Muscle layer of colon (tissue), 2 donors: ENCODE data around the gene SLC13A3.

ENCODE experiments used
- H3K27ac ChIP-seq: one replicate; pipeline ENCODE4 v1.7.0; 2013; ENCODE audit warnings: low read depth, mild to moderate bottlenecking, low read length, moderate library complexity
- H3K27me3 ChIP-seq, 2 donors: one replicate each; pipeline ENCODE4 v1.7.0; 2013; ENCODE audit warnings: low read length in 2 of 2, mild to moderate bottlenecking in 2 of 2; ENCODE audit not compliant: insufficient read depth in 2 of 2, control insufficient read depth in 1 of 2
- H3K36me3 ChIP-seq: one replicate; pipeline ENCODE4 v1.7.0; 2013; ENCODE audit warnings: mild to moderate bottlenecking, low read length; ENCODE audit not compliant: insufficient read depth
- H3K4me1 ChIP-seq: one replicate; pipeline ENCODE4 v1.7.0; 2013; ENCODE audit warnings: mild to moderate bottlenecking, low read length; ENCODE audit not compliant: insufficient read depth
- H3K4me3 ChIP-seq, 2 donors: one replicate each; pipeline ENCODE4 v1.7.0; 2013; ENCODE audit warnings: low read length in 2 of 2, low read depth in 1 of 2, mild to moderate bottlenecking in 1 of 2, moderate library complexity in 1 of 2
- H3K9ac ChIP-seq: one replicate; pipeline ENCODE4 v1.7.0; 2013; ENCODE audit warnings: low read length
- H3K9me3 ChIP-seq: one replicate; pipeline ENCODE4 v1.7.0; 2013; ENCODE audit warnings: mild to moderate bottlenecking, low read length
- donor health status: abdominal sarcoma.
- donor health status: Adenocarcinoma of cecum.

Gene SLC13A3

GRCh38 chr20:46627234-46627633, 24.0 kb downstream of the SLC13A3 start:
- no peaks in the 10 kb centered on the region for H3K27me3 ChIP-seq
- no peaks in the 10 kb centered on the region for H3K4me1 ChIP-seq
- H3K36me3 ChIP-seq, result no peaks in the 10 kb centered on the region
- H3K27ac ChIP-seq, result no peak overlapping the region
- H3K9ac ChIP-seq, result no peak overlapping the region
- no peak overlapping the region for H3K4me3 ChIP-seq
- no peaks in the 10 kb centered on the region for H3K9me3 ChIP-seq

DNA sequence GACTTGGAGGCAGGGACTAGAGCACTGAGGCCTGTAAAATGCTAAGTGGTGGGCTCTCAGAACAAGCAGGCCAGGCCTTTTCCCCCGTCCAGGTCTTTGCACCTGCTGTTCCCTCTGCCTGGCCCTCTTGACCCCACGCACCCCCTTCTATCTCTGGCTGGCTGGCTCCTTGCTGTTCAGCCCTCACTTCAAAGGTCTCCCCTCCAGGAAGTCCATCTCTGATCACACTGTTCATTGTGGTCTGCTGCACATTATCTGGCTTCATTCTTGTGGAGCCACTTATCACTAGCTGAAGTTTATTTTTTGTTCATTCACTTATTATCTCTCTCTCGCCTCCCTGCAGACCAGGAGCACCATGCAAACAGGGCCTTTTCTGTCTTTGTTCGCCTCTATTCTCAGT, 24.5 kb downstream of the SLC13A3 start:
- Histone ChIP-seq H3K4me1 (no peaks in the 10 kb centered on the region), H3K27me3 (no peaks in the 10 kb centered on the region), H3K36me3 (no peaks in the 10 kb centered on the region), H3K9ac (no peak overlapping the region), H3K27ac (no peak overlapping the region), H3K4me3 (no peak overlapping the region), H3K9me3 (no peaks in the 10 kb centered on the region)

DNA sequence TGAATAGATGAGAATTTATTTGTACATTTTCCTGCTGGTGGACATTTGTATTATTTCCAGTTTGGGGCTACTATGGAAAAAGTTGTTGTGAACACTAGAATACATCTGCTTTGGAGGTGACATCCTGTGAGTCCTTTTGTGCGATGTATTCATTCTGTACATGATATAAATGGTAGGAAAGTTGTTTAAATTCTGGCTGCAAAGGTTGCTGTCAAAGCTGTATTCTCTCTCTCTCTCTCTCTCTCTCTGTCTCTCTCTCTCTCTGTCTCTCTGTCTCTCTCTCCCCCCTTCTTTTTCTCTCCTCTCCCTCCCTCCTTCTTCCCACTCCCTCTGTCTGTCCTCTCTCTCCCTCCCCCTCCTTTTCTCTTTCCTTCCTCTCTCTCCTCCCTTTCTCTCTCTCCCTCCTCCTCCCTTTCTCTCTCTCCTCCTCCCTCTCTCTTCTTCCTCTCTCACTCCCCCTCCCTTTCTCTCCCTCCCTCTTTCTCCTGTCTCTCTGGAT, 25.3 kb downstream of the SLC13A3 start:
- Histone ChIP-seq H3K27ac (no peak overlapping the region), H3K9ac (no peak overlapping the region), H3K4me3 (no peak overlapping the region), H3K4me1 (no peaks in the 10 kb centered on the region), H3K36me3 (no peaks in the 10 kb centered on the region), H3K9me3 (no peaks in the 10 kb centered on the region), H3K27me3 (no peaks in the 10 kb centered on the region)

DNA sequence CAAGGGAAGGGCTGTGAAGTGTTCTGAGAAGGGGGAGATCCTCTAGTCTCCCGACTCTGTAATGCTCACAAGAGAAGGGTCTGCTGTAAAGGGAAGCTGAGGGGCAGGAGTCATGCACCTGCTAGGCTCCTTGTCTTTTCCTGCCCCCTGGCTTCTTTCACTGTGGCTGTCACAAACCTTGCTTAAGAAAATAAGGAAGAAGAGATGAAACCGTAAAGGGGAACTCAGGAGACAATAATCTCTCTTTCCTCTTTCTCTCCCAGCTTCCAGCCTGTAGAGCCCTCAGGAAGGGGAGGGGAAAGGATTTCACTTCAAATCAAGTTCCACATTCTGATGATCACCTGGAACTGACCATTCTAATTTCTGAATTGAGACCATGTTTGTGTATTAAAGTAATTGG, 26.3 kb downstream of the SLC13A3 start:
- Histone ChIP-seq H3K9me3 (no peaks in the 10 kb centered on the region), H3K27me3 (no peaks in the 10 kb centered on the region), H3K9ac (no peak overlapping the region), H3K36me3 (no peaks in the 10 kb centered on the region), H3K27ac (no peak overlapping the region), H3K4me3 (no peak overlapping the region), H3K4me1 (no peaks in the 10 kb centered on the region)

- no peaks in the 10 kb centered on the region for H3K36me3 ChIP-seq
- H3K27ac ChIP-seq, result no peak overlapping the region
- no peak overlapping the region for H3K4me3 ChIP-seq
- H3K9ac ChIP-seq, result no peak overlapping the region
- no peaks in the 10 kb centered on the region for H3K9me3 ChIP-seq
- no peaks in the 10 kb centered on the region for H3K4me1 ChIP-seq
- H3K27me3 ChIP-seq, result no peaks in the 10 kb centered on the region
These were observed 29.1 kb downstream of the SLC13A3 start for GRCh38 chr20:46622165-46622564.

- H3K27ac ChIP-seq, result no peak overlapping the region
- H3K9me3 ChIP-seq, result no peaks in the 10 kb centered on the region
- H3K4me3 ChIP-seq, result no peak overlapping the region
- no peaks in the 10 kb centered on the region for H3K36me3 ChIP-seq
- H3K27me3 ChIP-seq, result no peaks in the 10 kb centered on the region
- H3K9ac ChIP-seq, result no peak overlapping the region
- no peaks in the 10 kb centered on the region for H3K4me1 ChIP-seq
These were observed 29.8 kb downstream of the SLC13A3 start for GRCh38 chr20:46621492-46621891.

GRCh38 chr20:46619445-46619844, 31.8 kb downstream of the SLC13A3 start:
- H3K27me3 ChIP-seq, result no peaks in the 10 kb centered on the region
- H3K9ac ChIP-seq, result no peak overlapping the region
- no peaks in the 10 kb centered on the region for H3K36me3 ChIP-seq
- H3K4me3 ChIP-seq, result no peak overlapping the region
- H3K27ac ChIP-seq, result no peak overlapping the region
- no peaks in the 10 kb centered on the region for H3K4me1 ChIP-seq
- no peaks in the 10 kb centered on the region for H3K9me3 ChIP-seq

GRCh38 chr20:46618316-46619100, 32.8 kb downstream of the SLC13A3 start:
- Histone ChIP-seq H3K27me3 (no peaks in the 10 kb centered on the region), H3K36me3 (no peaks in the 10 kb centered on the region)

DNA sequence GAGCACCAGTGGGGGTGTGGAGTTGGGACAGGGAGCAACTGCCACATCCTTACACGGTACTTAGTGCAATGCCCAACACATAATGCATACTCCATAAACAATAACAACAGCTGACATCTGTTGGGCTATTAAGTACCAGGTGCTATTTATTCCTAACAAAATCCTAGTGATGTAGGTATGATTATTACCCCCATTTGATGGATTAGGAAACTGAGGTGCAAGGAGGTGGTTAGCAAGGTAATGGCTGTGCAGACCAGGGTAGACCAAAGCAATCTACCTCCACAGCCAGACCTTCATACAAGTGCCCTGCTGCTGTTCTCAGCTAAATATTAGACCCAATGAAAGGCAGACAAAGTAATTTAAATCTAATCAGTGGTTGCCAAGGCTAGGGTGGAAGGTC, 36.8 kb downstream of the SLC13A3 start:
- H3K4me3 ChIP-seq, result no peak overlapping the region
- no peak overlapping the region for H3K9ac ChIP-seq
- no peaks in the 10 kb centered on the region for H3K27me3 ChIP-seq
- no peaks in the 10 kb centered on the region for H3K9me3 ChIP-seq
- H3K36me3 ChIP-seq, result no peaks in the 10 kb centered on the region
- no peak overlapping the region for H3K27ac ChIP-seq
- no peaks in the 10 kb centered on the region for H3K4me1 ChIP-seq

More at GRCh38 chr20:46618316-46619100, 32.8 kb downstream of the SLC13A3 start:
- no peak overlapping the region for H3K9ac ChIP-seq
- no peaks in the 10 kb centered on the region for H3K9me3 ChIP-seq
- H3K4me1 ChIP-seq, result no peaks in the 10 kb centered on the region
- H3K4me3 ChIP-seq, result no peak overlapping the region
- H3K27ac ChIP-seq, result no peak overlapping the region

- Histone ChIP-seq H3K9me3 (no peaks in the 10 kb centered on the region), H3K36me3 (no peaks in the 10 kb centered on the region), H3K4me1 (no peaks in the 10 kb centered on the region), H3K4me3 (no peak overlapping the region), H3K27me3 (no peaks in the 10 kb centered on the region), H3K27ac (no peak overlapping the region), H3K9ac (no peak overlapping the region)
These were observed 41.1 kb downstream of the SLC13A3 start for GRCh38 chr20:46610145-46610544.

DNA sequence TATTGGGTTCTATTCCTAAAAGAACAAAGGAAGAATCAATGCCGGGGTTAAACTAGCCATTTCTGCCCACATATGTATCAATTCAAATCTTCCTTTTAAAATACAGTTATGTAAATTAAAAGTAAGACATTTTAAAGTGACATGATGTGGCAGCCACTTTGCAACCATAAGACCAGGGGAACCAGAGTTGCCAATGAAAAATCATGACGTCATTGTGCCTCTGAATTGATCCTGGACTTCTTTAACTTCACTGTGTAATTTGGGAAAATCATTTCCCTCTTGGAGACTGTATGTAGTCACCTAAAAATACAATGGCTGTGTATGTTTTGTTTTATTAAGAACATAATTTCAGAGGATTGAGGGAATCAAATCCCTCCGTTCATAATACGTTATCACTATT, 42.2 kb downstream of the SLC13A3 start:
- Histone ChIP-seq H3K36me3 (no peaks in the 10 kb centered on the region), H3K27me3 (no peaks in the 10 kb centered on the region), H3K9me3 (no peaks in the 10 kb centered on the region), H3K4me3 (no peak overlapping the region), H3K9ac (no peak overlapping the region), H3K4me1 (no peaks in the 10 kb centered on the region), H3K27ac (no peak overlapping the region)
